GM23338 (cell line): ENCODE measurements around the gene EMID1. TPM values are rescaled to one million over a fixed set of nuclear protein-coding genes. Genes with fewer than 3 reads are reported as not detected.

Experiments used
- ATAC-seq: fragments of 200-7000 bp; cut with Tn5 transposase; 3 replicates; pipeline ENCODE4 v1.9.1; 2020
- DNase-seq: peaks from one replicate; pipeline ENCODE4 v3.0.0-alpha.2; 2015; ENCODE audit warnings: low spot score
- H2AFZ ChIP-seq: fragments of 200-600 bp; sonication (generic); 2 replicates; pipeline ENCODE4 v1.8.0; 2016; ENCODE audit warnings: antibody characterized with exemption, mild to moderate bottlenecking, moderate library complexity
- H3F3A ChIP-seq: fragments of 200-600 bp; sonication (generic); replicated peaks from 2 replicates; pipeline ENCODE4 v1.8.0; 2017; ENCODE audit warnings: antibody characterized with exemption, mixed run types, low read depth
- H3K27ac ChIP-seq: fragments of 200-600 bp; sonication (generic); 2 replicates; pipeline ENCODE4 v1.6.1; 2016; ENCODE audit warnings: low read depth
- H3K27me3 ChIP-seq: fragments of 200-600 bp; sonication (generic); 2 replicates; pipeline ENCODE4 v1.8.0; 2016; ENCODE audit warnings: mild to moderate bottlenecking, mixed run types, moderate library complexity; ENCODE audit not compliant: insufficient read depth
- H3K36me3 ChIP-seq: fragments of 200-600 bp; sonication (generic); 2 replicates; pipeline ENCODE4 v1.8.0; 2016; ENCODE audit warnings: mild to moderate bottlenecking; ENCODE audit not compliant: insufficient read depth
- H3K4me1 ChIP-seq: fragments of 200-600 bp; sonication (generic); 2 replicates; pipeline ENCODE4 v1.8.0; 2016; ENCODE audit warnings: mild to moderate bottlenecking, moderate library complexity; ENCODE audit not compliant: insufficient read depth
- H3K4me2 ChIP-seq: fragments of 200-600 bp; sonication (generic); 2 replicates; pipeline ENCODE4 v1.7.1; 2017; ENCODE audit warnings: mixed run types
- H3K4me3 ChIP-seq: fragments of 200-600 bp; sonication (generic); 2 replicates; pipeline ENCODE4 v1.6.1; 2016; ENCODE audit warnings: mixed run types
- H3K79me2 ChIP-seq: fragments of 200-600 bp; sonication (generic); replicated peaks from 2 replicates; pipeline ENCODE4 v1.8.0; 2017; ENCODE audit warnings: mild to moderate bottlenecking; ENCODE audit not compliant: insufficient read depth
- H3K9me2 ChIP-seq: fragments of 200-600 bp; sonication (generic); 2 replicates; pipeline ENCODE4 v1.8.0; 2017; ENCODE audit not compliant: insufficient read depth
- H4K20me1 ChIP-seq: fragments of 200-600 bp; sonication (generic); replicated peaks from 2 replicates; pipeline ENCODE4 v1.8.0; 2017; ENCODE audit warnings: mild to moderate bottlenecking; ENCODE audit not compliant: insufficient read depth
- H3K27ac Mint-ChIP-seq: 2 replicates; pipeline ENCODE4 v1.8.0; 2020; ENCODE audit warnings: inconsistent platforms, mild to moderate bottlenecking, moderate library complexity, mixed read lengths
- H3K27me3 Mint-ChIP-seq: 3 replicates; pipeline ENCODE4 v1.8.0; 2022; ENCODE audit warnings: low read depth, mild to moderate bottlenecking, moderate library complexity, mixed read lengths, inconsistent platforms; ENCODE audit not compliant: insufficient read depth, poor library complexity
- H3K36me3 Mint-ChIP-seq: 3 replicates; pipeline ENCODE4 v1.8.0; 2021; ENCODE audit warnings: low read depth, mild to moderate bottlenecking, inconsistent platforms, moderate library complexity, mixed read lengths
- H3K4me1 Mint-ChIP-seq: 3 replicates; pipeline ENCODE4 v1.8.0; 2020; ENCODE audit warnings: mild to moderate bottlenecking, inconsistent platforms, mixed read lengths
- H3K4me3 Mint-ChIP-seq: 3 replicates; pipeline ENCODE4 v1.8.0; 2021; ENCODE audit warnings: moderate library complexity, mild to moderate bottlenecking, inconsistent platforms, mixed read lengths
- H3K9me3 Mint-ChIP-seq: 3 replicates; pipeline ENCODE4 v1.8.0; 2020; ENCODE audit warnings: moderate library complexity, mild to moderate bottlenecking, inconsistent platforms, mixed read lengths
- CREB1 ChIP-seq: fragments of 250-450 bp; sonication (Bioruptor Pico); IDR thresholded peaks from 2 replicates; pipeline ENCODE4 v1.5.0; 2020; ENCODE audit warnings: low read depth, mild to moderate bottlenecking, moderate library complexity
- ETS1 ChIP-seq: IDR thresholded peaks from 2 replicates; pipeline ENCODE4 v1.6.1; 2016; ENCODE audit warnings: antibody characterized with exemption
- EZH2phosphoT487 ChIP-seq: fragments of 200-600 bp; sonication (generic); IDR thresholded peaks from one replicate; pipeline ENCODE4 v1.8.1; 2018; ENCODE audit warnings: antibody characterized with exemption; ENCODE audit not compliant: unreplicated experiment
- ZNF462 ChIP-seq: fragments of 250-450 bp; sonication (Bioruptor Pico); IDR thresholded peaks from 2 replicates; pipeline ENCODE4 v1.5.0; 2020; ENCODE audit warnings: mild to moderate bottlenecking, moderate library complexity
- polyA plus RNA-seq: library from polyadenylated mRNA; unstranded; fragments of >200 nt; fragmentation: Nextera tagmentation; extraction: Ambion mirVana; gene quantifications from 2 replicates; pipeline ENCODE4 v1.2.1, GENCODE V29; 2016
- total RNA-seq: library from RNA; depleted of rRNA; stranded (reverse); fragments of >200 nt; shearing (Covaris generic); gene quantifications from 2 replicates; pipeline ENCODE4 v1.2.3, GENCODE V29; 2014

EMID1 gene
- total and polyA plus RNA-seq, 2 experiments from 2014 or later = 3.0 to 13.4 TPM

DNA sequence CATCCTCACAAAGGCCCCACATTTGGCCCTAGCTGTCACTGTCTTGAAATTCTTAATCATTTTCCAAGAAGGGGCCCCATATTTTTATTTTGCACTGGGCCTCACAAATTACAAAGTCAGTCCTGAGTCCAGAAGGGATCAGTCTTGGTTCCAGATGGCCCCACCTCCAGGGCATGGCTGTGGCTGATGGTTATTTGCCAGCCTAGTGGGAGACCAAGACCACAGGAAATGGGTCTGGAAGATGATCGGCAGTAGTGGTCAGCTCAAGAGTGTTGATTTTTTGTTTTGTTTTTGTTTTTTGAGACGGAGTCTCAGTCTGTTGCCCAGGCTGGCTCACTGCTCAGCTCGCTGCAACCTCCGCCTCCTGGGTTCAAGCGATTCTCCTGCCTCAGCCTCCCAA, 47.1 kb upstream of the EMID1 start:
- H3K4me1 Mint-ChIP-seq = peaks cover 19% of the 10 kb centered on the region
- Histone ChIP-seq H3K27ac (no peak overlapping the region), H3K4me1 (peaks cover 7% of the 10 kb centered on the region), H3K4me2 (no peak overlapping the region), H3K36me3 (no peaks in the 10 kb centered on the region), H3K4me3 (no peak overlapping the region), H3K79me2 (no peaks in the 10 kb centered on the region), H3F3A (no peaks in the 10 kb centered on the region; the same call in 1 of the 2 replicates), H3K9me2 (peaks cover 6% of the 10 kb centered on the region), H3K27me3 (no peaks in the 10 kb centered on the region), H2AFZ (no peak overlapping the region), H4K20me1 (no peaks in the 10 kb centered on the region)
- no peaks in the 10 kb centered on the region for H3K9me3 Mint-ChIP-seq
- no peaks in the 10 kb centered on the region for H3K36me3 Mint-ChIP-seq
- no peak for DNase-seq
- H3K27me3 Mint-ChIP-seq = peaks cover 4% of the 10 kb centered on the region
- no peak overlapping the region for H3K4me3 Mint-ChIP-seq
- no peak overlapping the region for H3K27ac Mint-ChIP-seq
- ATAC-seq = no peak
- TF ChIP-seq CREB1 (CRISPR knock-in tag) (no peak), EZH2phosphoT487 (no peak), ZNF462 (CRISPR knock-in tag) (no peak)

DNA sequence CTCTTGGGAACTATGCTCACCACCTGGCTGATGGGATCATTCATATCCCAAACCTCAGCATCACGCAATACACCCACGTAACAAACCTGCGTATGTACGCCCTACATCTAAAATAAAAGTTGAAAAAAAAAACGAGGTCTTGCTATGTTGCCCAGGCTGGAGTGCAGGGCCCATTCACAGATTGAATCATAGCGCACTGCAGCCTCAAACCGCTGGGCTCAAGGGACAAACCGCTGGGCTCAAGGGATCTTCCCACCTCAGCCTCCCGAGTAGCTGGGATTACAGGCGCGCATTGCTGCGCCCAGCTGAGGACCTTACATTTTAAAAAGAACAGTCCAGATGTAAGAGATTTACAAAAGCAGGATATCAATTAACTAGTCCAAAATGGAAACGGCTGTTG, 41.9 kb upstream of the EMID1 start:
- Mint-ChIP-seq H3K4me1 (no peaks in the 10 kb centered on the region), H3K9me3 (no peaks in the 10 kb centered on the region), H3K4me3 (no peak overlapping the region), H3K36me3 (no peaks in the 10 kb centered on the region), H3K27ac (no peak overlapping the region), H3K27me3 (peaks cover 13% of the 10 kb centered on the region)
- H3K4me2 ChIP-seq = no peak overlapping the region
- no peaks in the 10 kb centered on the region for H4K20me1 ChIP-seq
- no peaks in the 10 kb centered on the region for H3K4me1 ChIP-seq
- H3K36me3 ChIP-seq = no peaks in the 10 kb centered on the region
- H3K27me3 ChIP-seq = no peaks in the 10 kb centered on the region
- H3F3A ChIP-seq = no peaks in the 10 kb centered on the region
- H3K27ac ChIP-seq = no peak overlapping the region
- H3K4me3 ChIP-seq = no peak overlapping the region
- H3K9me2 ChIP-seq = 0 out of 2 replicates have a peak, but pooled peaks cover 3% of the 10 kb centered on the region
- no peaks in the 10 kb centered on the region for H3K79me2 ChIP-seq
- no peak overlapping the region for H2AFZ ChIP-seq
- ATAC-seq = no peak
- no peak for DNase-seq
- TF ChIP-seq ZNF462 (CRISPR knock-in tag) (no peak), EZH2phosphoT487 (no peak), ETS1 (no peak)
